H9 (cell line): Measurements from ENCODE around the gene METTL9. TPM values are rescaled to one million over a fixed set of nuclear protein-coding genes. Genes with fewer than 3 reads are reported as not detected.

Experiments
- DNase-seq: peaks from one replicate; pipeline ENCODE4 v3.0.0-alpha.2; 2017
- H2AFZ ChIP-seq: one replicate; pipeline ENCODE4 v1.6.1; 2013; ENCODE audit warnings: mild to moderate bottlenecking, low read length, control low read depth, moderate library complexity
- H2AK5ac ChIP-seq: 2 replicates; pipeline ENCODE4 v1.6.1; 2013; ENCODE audit warnings: low read length, control low read depth, mixed read lengths; ENCODE audit not compliant: insufficient read length
- H2BK120ac ChIP-seq: one replicate; pipeline ENCODE4 v1.6.1; 2013; ENCODE audit warnings: low read depth, mild to moderate bottlenecking, low read length, control low read depth, inconsistent platforms; ENCODE audit not compliant: poor library complexity, severe bottlenecking
- H2BK12ac ChIP-seq: 2 replicates; pipeline ENCODE4 v1.6.1; 2013; ENCODE audit warnings: low read length, control low read depth, mixed read lengths, low read depth; ENCODE audit not compliant: insufficient read length
- H2BK15ac ChIP-seq: 2 replicates; pipeline ENCODE4 v1.6.1; 2013; ENCODE audit warnings: low read depth, low read length, control low read depth
- H2BK20ac ChIP-seq: one replicate; pipeline ENCODE4 v1.6.1; 2013; ENCODE audit warnings: low read depth, mild to moderate bottlenecking, low read length, control low read depth, inconsistent platforms; ENCODE audit not compliant: poor library complexity, severe bottlenecking
- H2BK5ac ChIP-seq: 2 replicates; pipeline ENCODE4 v1.6.1; 2013; ENCODE audit warnings: low read length, control low read depth, mixed read lengths; ENCODE audit not compliant: insufficient read length
- H3K14ac ChIP-seq: 2 replicates; pipeline ENCODE4 v1.6.1; 2013; ENCODE audit warnings: low read length, control low read depth; ENCODE audit not compliant: insufficient read depth
- H3K18ac ChIP-seq: 2 replicates; pipeline ENCODE4 v1.6.1; 2013; ENCODE audit warnings: low read depth, mild to moderate bottlenecking, mixed read lengths, low read length, control low read depth; ENCODE audit not compliant: insufficient read length
- H3K23ac ChIP-seq: 2 replicates; pipeline ENCODE4 v1.6.1; 2013; ENCODE audit warnings: low read length, control low read depth, mixed read lengths, low read depth; ENCODE audit not compliant: insufficient read length
- H3K23me2 ChIP-seq: 2 replicates; pipeline ENCODE4 v1.6.1; 2013; ENCODE audit warnings: low read depth, mild to moderate bottlenecking, mixed read lengths, low read length, control low read depth; ENCODE audit not compliant: insufficient read length, poor library complexity, severe bottlenecking
- H3K27ac ChIP-seq: 2 replicates; pipeline ENCODE4 v1.5.1; 2013; ENCODE audit warnings: low read length, control low read depth, mixed read lengths, low read depth; ENCODE audit not compliant: insufficient read length
- H3K27me3 ChIP-seq: 2 replicates; pipeline ENCODE4 v1.6.1; 2013; ENCODE audit warnings: low read length, control low read depth, inconsistent platforms; ENCODE audit not compliant: insufficient read depth
- H3K4ac ChIP-seq: 2 replicates; pipeline ENCODE4 v1.6.1; 2013; ENCODE audit warnings: low read depth, mild to moderate bottlenecking, control low read depth, inconsistent platforms, low read length, moderate library complexity
- H3K4me1 ChIP-seq: 2 replicates; pipeline ENCODE4 v1.6.1; 2013; ENCODE audit warnings: low read length, control low read depth, inconsistent platforms; ENCODE audit not compliant: insufficient read depth
- H3K4me2 ChIP-seq: 2 replicates; pipeline ENCODE4 v1.6.1; 2013; ENCODE audit warnings: low read length, control low read depth, mixed read lengths; ENCODE audit not compliant: insufficient read length, insufficient read depth
- H3K56ac ChIP-seq: 2 replicates; pipeline ENCODE4 v1.6.1; 2013; ENCODE audit warnings: low read depth, mild to moderate bottlenecking, mixed read lengths, low read length, control low read depth; ENCODE audit not compliant: insufficient read length
- H3K79me1 ChIP-seq: 2 replicates; pipeline ENCODE4 v1.6.1; 2013; ENCODE audit warnings: low read depth, mild to moderate bottlenecking, moderate library complexity, low read length, control low read depth, inconsistent platforms; ENCODE audit not compliant: insufficient read depth, poor library complexity, severe bottlenecking
- H3K79me2 ChIP-seq: 2 replicates; pipeline ENCODE4 v1.6.1; 2013; ENCODE audit warnings: low read length, control low read depth, inconsistent platforms; ENCODE audit not compliant: insufficient read depth
- H3K9ac ChIP-seq: 2 replicates; pipeline ENCODE4 v1.6.1; 2013; ENCODE audit warnings: low read length, control low read depth, mixed read lengths; ENCODE audit not compliant: insufficient read length; ENCODE audit errors: extremely low read depth
- H3K9me3 ChIP-seq: one replicate; pipeline ENCODE4 v1.6.1; 2013; ENCODE audit warnings: low read depth, low read length, inconsistent platforms; ENCODE audit not compliant: control insufficient read depth
- H3T11ph ChIP-seq: one replicate; pipeline ENCODE4 v1.6.1; 2013; ENCODE audit warnings: mild to moderate bottlenecking, low read length, control low read depth, inconsistent platforms
- H4K20me1 ChIP-seq: one replicate; pipeline ENCODE4 v1.6.1; 2013; ENCODE audit not compliant: control insufficient read depth, insufficient read length, insufficient read depth
- H4K5ac ChIP-seq: 2 replicates; pipeline ENCODE4 v1.6.1; 2013; ENCODE audit warnings: low read depth, mild to moderate bottlenecking, mixed read lengths, low read length, control low read depth; ENCODE audit not compliant: insufficient read length
- H4K8ac ChIP-seq: replicated peaks from 2 replicates; pipeline ENCODE4 v1.6.1; 2013; ENCODE audit warnings: low read length, control low read depth, mixed read lengths, low read depth; ENCODE audit not compliant: insufficient read length
- H4K91ac ChIP-seq: 2 replicates; pipeline ENCODE4 v1.6.1; 2013; ENCODE audit warnings: low read depth, mild to moderate bottlenecking, moderate library complexity, mixed read lengths, low read length, control low read depth; ENCODE audit not compliant: insufficient read length
- H3K27ac Mint-ChIP-seq, 3 experiments: 2 replicates in 2 of 3; 3 replicates in 1 of 3; pipeline ENCODE4 v1.8.0; 2020 to 2021; ENCODE audit warnings: mixed read lengths in 3 of 3, mild to moderate bottlenecking in 1 of 3, moderate library complexity in 1 of 3
- H3K27me3 Mint-ChIP-seq: 2 replicates; pipeline ENCODE4 v1.8.0; 2021; ENCODE audit warnings: low read depth, mild to moderate bottlenecking, moderate library complexity, mixed read lengths
- H3K36me3 Mint-ChIP-seq, 3 experiments: 2 replicates in 2 of 3; 3 replicates in 1 of 3; pipeline ENCODE4 v1.8.0; 2020 to 2021; ENCODE audit warnings: low read depth in 3 of 3, mixed read lengths in 3 of 3; ENCODE audit not compliant: insufficient read depth in 1 of 3
- H3K4me1 Mint-ChIP-seq, 2 experiments: 2 replicates each; pipeline ENCODE4 v1.8.0; 2020; ENCODE audit warnings: mixed read lengths in 2 of 2
- H3K4me3 Mint-ChIP-seq, 2 experiments: 2 replicates in 1 of 2; 3 replicates in 1 of 2; pipeline ENCODE4 v1.8.0; 2020 to 2021; ENCODE audit warnings: mild to moderate bottlenecking in 2 of 2, mixed read lengths in 2 of 2, moderate library complexity in 1 of 2
- H3K9me3 Mint-ChIP-seq, 2 experiments: 2 replicates in 1 of 2; 3 replicates in 1 of 2; pipeline ENCODE4 v1.8.0; 2020; ENCODE audit warnings: mild to moderate bottlenecking in 2 of 2, mixed read lengths in 2 of 2, moderate library complexity in 1 of 2
- CTCF ChIP-seq: fragments of 200-600 bp; sonication (generic); conservative IDR thresholded peaks from 3 replicates; pipeline ENCODE4 v1.8.0; 2021; ENCODE audit warnings: antibody characterized with exemption, mild to moderate bottlenecking
- WGBS: extraction: QIAGEN DNeasy Blood & Tissue Kit; methylation state at CpG from one replicate; pipeline ENCODE4 v1.1.7; 2013; ENCODE audit warnings: missing lambda C conversion rate, low lambda C conversion rate, mixed read lengths; ENCODE audit not compliant: insufficient read length; ENCODE audit errors: extremely low coverage; 5-methylcytosine and 5-hydroxymethylcytosine counted together
- total RNA-seq: library from RNA; stranded (reverse); gene quantifications from 2 replicates; pipeline ENCODE4 v1.2.1, GENCODE V29; 2021

Gene METTL9
- total RNA-seq, 1 experiment from 2014 or later, result 108 TPM

- Mint-ChIP-seq H3K9me3 (no peaks in the 10 kb centered on the region), H3K27me3 (no peaks in the 10 kb centered on the region; the same call in 1 of the 2 replicates), H3K36me3 (no peaks in the 10 kb centered on the region), H3K27ac (peak overlapping the region; percentile 74 to 98 (median 96); a peak in 6 of 7 replicates), H3K4me1 (peaks cover 14 to 23% of the 10 kb centered on the region in 2 experiments), H3K4me3 (peak overlapping the region; percentile 90 to 93)
- Histone ChIP-seq H4K91ac (no peak overlapping the region), H4K20me1 (no peaks in the 10 kb centered on the region), H3K23me2 (peaks cover 13% of the 10 kb centered on the region), H3K18ac (peak overlapping the region; percentile 76), H3K79me1 (no peaks in the 10 kb centered on the region), H3K27me3 (no peaks in the 10 kb centered on the region), H3K27ac (no peak overlapping the region), H3K9me3 (no peaks in the 10 kb centered on the region), H3K4me1 (no peaks in the 10 kb centered on the region), H3K4me2 (peak overlapping the region; percentile 92), H4K8ac (no peak overlapping the region), H2BK15ac (no peak overlapping the region), H3T11ph (no peak overlapping the region), H3K4ac (no peak overlapping the region; the same call in 1 of the 2 replicates), H3K9ac (peak overlapping the region; percentile 93), H2BK5ac (no peak overlapping the region), H3K56ac (peak overlapping the region; percentile 20), H2BK120ac (no peak overlapping the region), H2BK12ac (no peak overlapping the region), H3K79me2 (peaks cover 14% of the 10 kb centered on the region; the same call in 1 of the 2 replicates), H2BK20ac (no peak overlapping the region), H3K23ac (no peak overlapping the region), H3K14ac (peak overlapping the region; percentile 82), H4K5ac (peak overlapping the region; percentile 48), H2AK5ac (no peak overlapping the region), H2AFZ (peak overlapping the region; percentile 17)
- no peak for TF ChIP-seq CTCF
- no peak for DNase-seq
- WGBS, result no CpG with 5 or more reads among the region's 13 CpGs
Measured at GRCh38 chr16:21598701-21599121, 666 bp upstream of the METTL9 start.
